GM12891 (cell line): ENCODE results near the gene OSBPL5.

Experiments used
- POLR2A ChIP-seq: IDR thresholded peaks from 2 replicates; pipeline ENCODE4 v1.6.1; 2011; ENCODE audit warnings: low read depth, low read length, control low read depth
- POLR2AphosphoS5 ChIP-seq: IDR thresholded peaks from 2 replicates; pipeline ENCODE4 v1.6.1; 2011; ENCODE audit warnings: low read depth, low read length, control low read depth
- POU2F2 ChIP-seq: IDR thresholded peaks from 2 replicates; pipeline ENCODE4 v1.6.1; 2011; ENCODE audit warnings: low read depth, mild to moderate bottlenecking, control low read depth, low read length, moderate library complexity
- SPI1 ChIP-seq: IDR thresholded peaks from 2 replicates; pipeline ENCODE4 v1.6.1; 2011; ENCODE audit warnings: low read depth, low read length, control low read depth
- TAF1 ChIP-seq: IDR thresholded peaks from 2 replicates; pipeline ENCODE4 v1.6.1; 2011; ENCODE audit warnings: low read depth, low read length, control low read depth

GRCh38 chr11:3155691-3156258 is 9.3 kb downstream of the OSBPL5 start:
- TF ChIP-seq POLR2A (no peak), POLR2AphosphoS5 (no peak), POU2F2 (no peak), SPI1 (no peak), TAF1 (no peak)
